Astrocyte (in vitro differentiated cells and primary cell): ENCODE results near the gene UBE2N. TPM values are rescaled to one million over a fixed set of nuclear protein-coding genes. Genes with fewer than 3 reads are reported as not detected.

Experiments used
- DNase-seq: peaks from one replicate; pipeline ENCODE4 v3.0.0-alpha.2; 2010; ENCODE audit warnings: low read depth
- FAIRE-seq: peaks from 2 replicates; lab custom pipeline; 2011; peaks lifted over from hg19 to GRCh38; lab: Jason Lieb, UNC
- H2AFZ ChIP-seq: 2 replicates; pipeline ENCODE4 v1.6.0; 2012; ENCODE audit warnings: low read depth, low read length, inconsistent platforms
- H3K27ac ChIP-seq: 2 replicates; pipeline ENCODE4 v1.5.1; 2011; ENCODE audit warnings: low read depth, low read length, inconsistent platforms
- H3K27me3 ChIP-seq: 2 replicates; pipeline ENCODE4 v1.6.0; 2011; ENCODE audit warnings: low read length, inconsistent platforms; ENCODE audit not compliant: insufficient read depth
- H3K36me3 ChIP-seq: 2 replicates; pipeline ENCODE4 v1.5.1; 2011; ENCODE audit warnings: low read length, inconsistent platforms; ENCODE audit not compliant: insufficient read depth
- H3K4me1 ChIP-seq: 2 replicates; pipeline ENCODE4 v1.5.1; 2011; ENCODE audit warnings: low read length, inconsistent platforms; ENCODE audit not compliant: insufficient read depth
- H3K4me2 ChIP-seq: 2 replicates; pipeline ENCODE4 v1.6.0; 2012; ENCODE audit warnings: low read length, inconsistent platforms
- H3K4me3 ChIP-seq: 2 replicates; pipeline ENCODE4 v1.5.1; 2011; ENCODE audit warnings: low read depth, mild to moderate bottlenecking, low read length, inconsistent platforms; ENCODE audit not compliant: insufficient read depth
- H3K79me2 ChIP-seq: 2 replicates; pipeline ENCODE4 v1.6.0; 2012; ENCODE audit warnings: mild to moderate bottlenecking, low read length, inconsistent platforms; ENCODE audit not compliant: insufficient read depth
- H3K9ac ChIP-seq: 2 replicates; pipeline ENCODE4 v1.6.0; 2012; ENCODE audit warnings: mild to moderate bottlenecking, low read length, inconsistent platforms
- H3K9me3 ChIP-seq: 2 replicates; pipeline ENCODE4 v1.5.1; 2012; ENCODE audit warnings: low read depth, mild to moderate bottlenecking, low read length, inconsistent platforms; ENCODE audit not compliant: insufficient read depth
- H4K20me1 ChIP-seq: 2 replicates; pipeline ENCODE4 v1.6.0; 2012; ENCODE audit warnings: low read length, inconsistent platforms; ENCODE audit not compliant: insufficient read depth
- H3K27ac Mint-ChIP-seq: one replicate; pipeline ENCODE4 v1.8.0; 2021; ENCODE audit warnings: mild to moderate bottlenecking, mixed read lengths; ENCODE audit not compliant: unreplicated experiment
- H3K27me3 Mint-ChIP-seq: one replicate; pipeline ENCODE4 v1.8.0; 2021; ENCODE audit warnings: low read depth, mixed read lengths; ENCODE audit not compliant: unreplicated experiment
- H3K36me3 Mint-ChIP-seq: one replicate; pipeline ENCODE4 v1.8.0; 2021; ENCODE audit warnings: low read depth, mixed read lengths; ENCODE audit not compliant: unreplicated experiment
- H3K4me1 Mint-ChIP-seq: one replicate; pipeline ENCODE4 v1.8.0; 2021; ENCODE audit warnings: low read depth, mixed read lengths; ENCODE audit not compliant: unreplicated experiment
- H3K4me3 Mint-ChIP-seq: one replicate; pipeline ENCODE4 v1.8.0; 2021; ENCODE audit warnings: mild to moderate bottlenecking, moderate library complexity, mixed read lengths; ENCODE audit not compliant: unreplicated experiment
- H3K9me3 Mint-ChIP-seq: one replicate; pipeline ENCODE4 v1.8.0; 2021; ENCODE audit warnings: mild to moderate bottlenecking, mixed read lengths; ENCODE audit not compliant: unreplicated experiment
- CTCF ChIP-seq: IDR thresholded peaks from 2 replicates; pipeline ENCODE4 v1.5.1; 2011; ENCODE audit warnings: low read depth, mild to moderate bottlenecking, inconsistent platforms, low read length, moderate library complexity; ENCODE audit not compliant: insufficient read depth
- EZH2 ChIP-seq: IDR thresholded peaks from 2 replicates; pipeline ENCODE4 v1.6.1; 2012; ENCODE audit warnings: mild to moderate bottlenecking, low read length, inconsistent platforms; ENCODE audit not compliant: insufficient read depth
- total RNA-seq: library from RNA; stranded (reverse); gene quantifications from 2 replicates; pipeline ENCODE4 v1.2.1, GENCODE V29; 2021

The UBE2N gene
- total RNA-seq, 1 donor from 2014 or later: 129 TPM

DNA sequence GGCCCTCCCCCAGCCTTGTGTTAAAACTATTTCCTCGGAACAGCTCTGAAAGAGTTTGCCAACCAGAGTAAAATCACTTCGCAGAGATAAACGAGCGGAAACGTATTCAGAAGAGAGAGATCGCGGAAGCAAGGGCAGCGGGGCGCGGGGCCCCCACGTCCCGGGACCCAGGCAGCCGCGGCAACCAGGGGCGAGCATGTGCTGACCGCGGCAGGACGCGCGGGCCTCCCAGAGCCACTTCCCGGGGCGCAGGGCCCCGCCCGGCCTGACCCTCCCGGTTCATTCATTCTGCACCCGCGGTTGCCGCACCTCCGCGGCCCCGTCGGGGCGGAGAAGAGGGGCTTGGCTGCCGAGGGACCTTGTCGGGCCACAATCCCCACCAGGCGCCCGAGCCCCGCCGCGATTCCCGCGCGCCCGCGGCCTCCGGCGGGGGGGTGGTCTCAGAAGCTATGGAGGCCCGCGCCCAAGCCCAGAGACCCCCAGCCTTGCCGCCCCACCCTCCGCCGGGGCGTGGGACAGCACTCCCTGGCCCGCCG lies 598 bp downstream of the UBE2N start:
- no peaks in the 10 kb centered on the region for H3K36me3 Mint-ChIP-seq
- H3K27ac Mint-ChIP-seq: peak overlapping the region; percentile 96
- peaks cover 20% of the 10 kb centered on the region for H3K4me1 ChIP-seq
- FAIRE-seq (no peak), DNase-seq (no peak)
- H3K9me3 Mint-ChIP-seq: no peaks in the 10 kb centered on the region
- TF ChIP-seq CTCF: no peak
- no peak for TF ChIP-seq EZH2
- peak overlapping the region; percentile 91 for H3K27ac ChIP-seq
- H3K27me3 ChIP-seq: no peaks in the 10 kb centered on the region
- peaks cover 40% of the 10 kb centered on the region for H3K4me1 Mint-ChIP-seq
- no peaks in the 10 kb centered on the region for H3K27me3 Mint-ChIP-seq
- H3K9me3 ChIP-seq: no peaks in the 10 kb centered on the region
- H3K79me2 ChIP-seq: peaks cover 56% of the 10 kb centered on the region
- peak overlapping the region; percentile 98 for H3K4me3 Mint-ChIP-seq
- peak overlapping the region; percentile 16 for H2AFZ ChIP-seq
- peaks cover 50% of the 10 kb centered on the region for H4K20me1 ChIP-seq
- H3K4me2 ChIP-seq: peak overlapping the region; percentile 93
- peak overlapping the region; percentile 92 for H3K4me3 ChIP-seq
- no peaks in the 10 kb centered on the region for H3K36me3 ChIP-seq
- H3K9ac ChIP-seq: peak overlapping the region; percentile 89

- H3K4me3 Mint-ChIP-seq: peak overlapping the region; percentile 98
- Histone ChIP-seq H3K79me2 (peaks cover 65% of the 10 kb centered on the region), H3K4me1 (peaks cover 24% of the 10 kb centered on the region), H3K27me3 (no peaks in the 10 kb centered on the region), H3K9me3 (no peaks in the 10 kb centered on the region), H3K4me2 (peak overlapping the region; percentile 93), H3K4me3 (peak overlapping the region; percentile 92), H3K27ac (peak overlapping the region; percentile 91), H3K36me3 (no peaks in the 10 kb centered on the region), H2AFZ (no peak overlapping the region), H3K9ac (peak overlapping the region; percentile 89), H4K20me1 (peaks cover 58% of the 10 kb centered on the region)
- DNase-seq (peak; percentile 19), FAIRE-seq (no peak)
- H3K9me3 Mint-ChIP-seq: no peaks in the 10 kb centered on the region
- H3K27ac Mint-ChIP-seq: peak overlapping the region; percentile 96
- H3K27me3 Mint-ChIP-seq: no peaks in the 10 kb centered on the region
- H3K4me1 Mint-ChIP-seq: peaks cover 44% of the 10 kb centered on the region
- H3K36me3 Mint-ChIP-seq: no peaks in the 10 kb centered on the region
- TF ChIP-seq EZH2: no peak
- TF ChIP-seq CTCF: no peak
These were observed 1.5 kb downstream of the UBE2N start for GRCh38 chr12:93440043-93440835.
